HEK293 (cell line): ENCODE data around the gene MDM4.

Source experiments
- GLI2 ChIP-seq: fragments of 450-650 bp; formaldehyde crosslinking; IDR thresholded peaks from 2 replicates; pipeline ENCODE4; 2017; ENCODE audit warnings: missing biosample characterization, missing genetic modification characterization, low read depth, borderline replicate concordance
- IKZF3 ChIP-seq: fragments of 450-650 bp; IDR thresholded peaks from 2 replicates; pipeline ENCODE4 v1.5.0; 2018; ENCODE audit warnings: missing biosample characterization, mild to moderate bottlenecking, missing genetic modification characterization, moderate library complexity
- MYNN ChIP-seq: fragments of 450-650 bp; formaldehyde crosslinking; IDR thresholded peaks from 2 replicates; pipeline ENCODE4 v1.5.1; 2016; ENCODE audit warnings: missing biosample characterization, missing genetic modification characterization, borderline replicate concordance
- REST ChIP-seq: fragments of 450-650 bp; formaldehyde crosslinking; IDR thresholded peaks from 2 replicates; pipeline ENCODE4 v1.5.1; 2016; ENCODE audit warnings: missing biosample characterization, missing genetic modification characterization
- WT1 ChIP-seq: fragments of 450-650 bp; formaldehyde crosslinking; IDR thresholded peaks from 2 replicates; pipeline ENCODE4 v1.5.1; 2016; ENCODE audit warnings: missing biosample characterization, missing genetic modification characterization
- ZEB2 ChIP-seq: fragments of 450-650 bp; formaldehyde crosslinking; IDR thresholded peaks from 2 replicates; pipeline ENCODE4 v1.5.1; 2016; ENCODE audit warnings: missing biosample characterization, missing genetic modification characterization
- ZNF121 ChIP-seq: fragments of 450-650 bp; formaldehyde crosslinking; IDR thresholded peaks from 2 replicates; pipeline ENCODE4 v1.5.1; 2016; ENCODE audit warnings: missing biosample characterization, missing genetic modification characterization
- ZNF132 ChIP-seq: fragments of 450-650 bp; formaldehyde crosslinking; IDR thresholded peaks from 2 replicates; pipeline ENCODE4 v1.5.1; 2017; ENCODE audit warnings: missing biosample characterization, missing genetic modification characterization, borderline replicate concordance
- ZNF133 ChIP-seq: fragments of 450-650 bp; formaldehyde crosslinking; IDR thresholded peaks from 2 replicates; pipeline ENCODE4 v1.5.1; 2016; ENCODE audit warnings: missing biosample characterization, missing genetic modification characterization
- ZNF138 ChIP-seq: fragments of 450-650 bp; formaldehyde crosslinking; IDR thresholded peaks from 2 replicates; pipeline ENCODE4 v1.5.1; 2016; ENCODE audit warnings: missing biosample characterization, missing genetic modification characterization, borderline replicate concordance
- ZNF146 ChIP-seq: fragments of 450-650 bp; formaldehyde crosslinking; IDR thresholded peaks from 2 replicates; pipeline ENCODE4 v1.5.1; 2016; ENCODE audit warnings: missing biosample characterization, missing genetic modification characterization
- ZNF175 ChIP-seq: fragments of 450-650 bp; formaldehyde crosslinking; IDR thresholded peaks from 2 replicates; pipeline ENCODE4 v1.5.1; 2016; ENCODE audit warnings: missing biosample characterization, missing genetic modification characterization
- ZNF223 ChIP-seq: fragments of 450-650 bp; formaldehyde crosslinking; IDR thresholded peaks from 2 replicates; pipeline ENCODE4 v1.5.1; 2016; ENCODE audit warnings: missing biosample characterization, missing genetic modification characterization
- ZNF350 ChIP-seq: fragments of 450-650 bp; formaldehyde crosslinking; IDR thresholded peaks from 2 replicates; pipeline ENCODE4 v1.5.0; 2017; ENCODE audit warnings: missing biosample characterization, mild to moderate bottlenecking, missing genetic modification characterization
- ZNF423 ChIP-seq: fragments of 450-650 bp; formaldehyde crosslinking; IDR thresholded peaks from 2 replicates; pipeline ENCODE4 v1.5.1; 2016; ENCODE audit warnings: missing biosample characterization, missing genetic modification characterization
- ZNF449 ChIP-seq: fragments of 450-650 bp; formaldehyde crosslinking; IDR thresholded peaks from 2 replicates; pipeline ENCODE4 v1.5.1; 2017; ENCODE audit warnings: missing biosample characterization, mild to moderate bottlenecking, missing genetic modification characterization, moderate library complexity
- ZNF48 ChIP-seq: fragments of 450-650 bp; formaldehyde crosslinking; IDR thresholded peaks from 2 replicates; pipeline ENCODE4 v1.5.1; 2016; ENCODE audit warnings: missing biosample characterization, missing genetic modification characterization
- ZNF510 ChIP-seq: fragments of 450-650 bp; formaldehyde crosslinking; IDR thresholded peaks from 2 replicates; pipeline ENCODE4 v1.5.1; 2018; ENCODE audit warnings: mild to moderate bottlenecking, missing genetic modification characterization, missing biosample characterization; ENCODE audit not compliant: insufficient replicate concordance
- ZNF596 ChIP-seq: fragments of 450-650 bp; IDR thresholded peaks from 2 replicates; pipeline ENCODE4 v1.5.0; 2018; ENCODE audit warnings: missing biosample characterization, mild to moderate bottlenecking, missing genetic modification characterization, moderate library complexity
- ZNF664 ChIP-seq: fragments of 450-650 bp; formaldehyde crosslinking; IDR thresholded peaks from 2 replicates; pipeline ENCODE4 v1.5.1; 2016; ENCODE audit warnings: missing biosample characterization, missing genetic modification characterization
- ZNF791 ChIP-seq: fragments of 450-650 bp; formaldehyde crosslinking; IDR thresholded peaks from 2 replicates; pipeline ENCODE4 v1.5.1; 2016; ENCODE audit warnings: missing biosample characterization, missing genetic modification characterization
- ZSCAN23 ChIP-seq: fragments of 450-650 bp; formaldehyde crosslinking; IDR thresholded peaks from 2 replicates; pipeline ENCODE4 v1.5.1; 2016; ENCODE audit warnings: missing biosample characterization, missing genetic modification characterization
- TF ChIP-seq, protein P1 (sequence below): fragments of 450-650 bp; formaldehyde crosslinking; IDR thresholded peaks from 2 replicates; pipeline ENCODE4 v1.5.1; 2016; ENCODE audit warnings: missing biosample characterization, missing genetic modification characterization
- TF ChIP-seq, protein P2 (sequence below): fragments of 450-650 bp; IDR thresholded peaks from 2 replicates; pipeline ENCODE4 v1.5.1; 2018; ENCODE audit warnings: missing biosample characterization, missing genetic modification characterization
- TF ChIP-seq, protein P3 (sequence below): fragments of 450-650 bp; formaldehyde crosslinking; IDR thresholded peaks from 2 replicates; pipeline ENCODE4 v1.5.1; 2017; ENCODE audit warnings: missing biosample characterization, missing genetic modification characterization
- TF ChIP-seq, protein P4 (sequence below): fragments of 450-650 bp; formaldehyde crosslinking; optimal IDR thresholded peaks from 2 replicates; pipeline ENCODE3; 2016; ENCODE audit warnings: missing biosample characterization, mild to moderate bottlenecking, missing genetic modification characterization

The MDM4 gene

DNA sequence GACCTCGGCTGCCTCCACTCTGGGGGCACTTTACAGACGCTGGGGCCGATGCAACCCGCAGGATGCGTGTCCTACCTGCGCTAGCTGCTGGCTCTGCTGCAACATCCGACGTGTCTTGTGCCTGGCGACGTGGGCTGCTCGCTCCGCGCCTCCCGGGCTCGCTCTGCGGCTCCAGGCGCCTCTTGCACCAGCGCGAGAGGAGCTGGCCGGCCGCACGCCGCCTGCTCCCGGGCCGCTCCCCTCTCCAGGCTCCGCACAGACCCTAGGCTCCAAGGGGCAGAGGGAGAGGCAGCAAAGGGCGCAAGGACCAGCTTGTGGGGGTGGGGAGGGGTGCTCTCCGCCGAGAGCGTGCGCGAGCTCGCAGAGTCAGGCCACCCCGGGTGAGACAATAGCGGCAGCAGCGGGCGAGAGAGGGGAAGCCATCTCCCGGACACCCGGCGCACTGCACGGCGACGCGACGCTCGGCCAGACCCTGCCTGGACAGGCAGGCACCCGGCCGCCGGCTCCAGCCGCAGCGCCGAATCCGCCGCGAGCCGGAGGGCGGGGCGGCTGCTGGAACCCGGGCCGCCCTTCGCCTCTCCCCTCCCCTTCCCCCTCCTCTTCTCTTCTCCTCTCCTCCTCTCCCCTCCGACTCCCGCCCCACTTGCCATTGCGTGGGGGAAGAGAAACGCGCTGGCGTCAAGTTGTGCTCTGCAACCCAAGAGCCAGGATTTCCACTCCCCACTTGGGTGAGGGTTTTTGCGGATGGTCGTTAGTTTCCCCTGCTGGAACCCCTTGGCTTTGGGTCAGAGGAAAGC lies 21.7 kb upstream of the MDM4 start, which contains the start of gene PIK3C2B (continued):
- TF ChIP-seq, protein P1, sequence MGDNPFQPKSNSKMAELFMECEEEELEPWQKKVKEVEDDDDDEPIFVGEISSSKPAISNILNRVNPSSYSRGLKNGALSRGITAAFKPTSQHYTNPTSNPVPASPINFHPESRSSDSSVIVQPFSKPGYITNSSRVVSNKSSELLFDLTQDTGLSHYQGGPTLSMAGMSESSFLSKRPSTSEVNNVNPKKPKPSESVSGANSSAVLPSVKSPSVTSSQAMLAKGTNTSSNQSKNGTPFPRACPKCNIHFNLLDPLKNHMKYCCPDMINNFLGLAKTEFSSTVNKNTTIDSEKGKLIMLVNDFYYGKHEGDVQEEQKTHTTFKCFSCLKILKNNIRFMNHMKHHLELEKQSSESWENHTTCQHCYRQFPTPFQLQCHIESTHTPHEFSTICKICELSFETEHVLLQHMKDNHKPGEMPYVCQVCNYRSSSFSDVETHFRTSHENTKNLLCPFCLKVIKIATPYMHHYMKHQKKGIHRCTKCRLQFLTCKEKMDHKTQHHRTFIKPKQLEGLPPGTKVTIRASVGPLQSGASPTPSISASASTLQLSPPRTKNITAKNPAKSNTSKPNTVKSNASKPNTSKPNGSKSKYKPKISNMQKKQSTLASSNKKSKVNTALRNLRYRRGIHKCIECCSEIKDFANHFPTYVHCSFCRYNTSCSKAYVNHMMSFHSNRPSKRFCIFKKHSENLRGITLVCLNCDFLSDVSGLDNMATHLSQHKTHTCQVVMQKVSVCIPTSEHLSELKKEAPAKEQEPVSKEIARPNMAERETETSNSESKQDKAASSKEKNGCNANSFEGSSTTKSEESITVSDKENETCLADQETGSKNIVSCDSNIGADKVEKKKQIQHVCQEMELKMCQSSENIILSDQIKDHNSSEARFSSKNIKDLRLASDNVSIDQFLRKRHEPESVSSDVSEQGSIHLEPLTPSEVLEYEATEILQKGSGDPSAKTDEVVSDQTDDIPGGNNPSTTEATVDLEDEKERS (tag by site-specific recombination), result no peak
- TF ChIP-seq ZEB2 (no peak), ZSCAN23 (no peak), ZNF223 (tag by site-specific recombination) (no peak), ZNF510 (no peak), ZNF48 (no peak), MYNN (tag by site-specific recombination) (no peak), IKZF3 (tag by site-specific recombination) (peak; percentile 69), ZNF138 (tag by site-specific recombination) (no peak), ZNF423 (tag by site-specific recombination) (no peak), GLI2 (tag by site-specific recombination) (no peak), ZNF664 (no peak), ZNF596 (tag by site-specific recombination) (no peak), ZNF791 (tag by site-specific recombination) (no peak), ZNF146 (tag by site-specific recombination) (no peak), ZNF132 (tag by site-specific recombination) (no peak), REST (tag by site-specific recombination) (no peak), ZNF133 (peak; percentile 20; the same call in 1 of the 2 replicates), WT1 (tag by site-specific recombination) (peak; percentile 62), ZNF449 (peak; percentile 91), ZNF350 (tag by site-specific recombination) (no peak), ZNF121 (tag by site-specific recombination) (no peak), ZNF175 (tag by site-specific recombination) (no peak)
- TF ChIP-seq, protein P2, sequence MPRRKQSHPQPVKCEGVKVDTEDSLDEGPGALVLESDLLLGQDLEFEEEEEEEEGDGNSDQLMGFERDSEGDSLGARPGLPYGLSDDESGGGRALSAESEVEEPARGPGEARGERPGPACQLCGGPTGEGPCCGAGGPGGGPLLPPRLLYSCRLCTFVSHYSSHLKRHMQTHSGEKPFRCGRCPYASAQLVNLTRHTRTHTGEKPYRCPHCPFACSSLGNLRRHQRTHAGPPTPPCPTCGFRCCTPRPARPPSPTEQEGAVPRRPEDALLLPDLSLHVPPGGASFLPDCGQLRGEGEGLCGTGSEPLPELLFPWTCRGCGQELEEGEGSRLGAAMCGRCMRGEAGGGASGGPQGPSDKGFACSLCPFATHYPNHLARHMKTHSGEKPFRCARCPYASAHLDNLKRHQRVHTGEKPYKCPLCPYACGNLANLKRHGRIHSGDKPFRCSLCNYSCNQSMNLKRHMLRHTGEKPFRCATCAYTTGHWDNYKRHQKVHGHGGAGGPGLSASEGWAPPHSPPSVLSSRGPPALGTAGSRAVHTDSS (tag by site-specific recombination), result peak; percentile 54; the same call in 1 of the 2 replicates
- TF ChIP-seq, protein P3, sequence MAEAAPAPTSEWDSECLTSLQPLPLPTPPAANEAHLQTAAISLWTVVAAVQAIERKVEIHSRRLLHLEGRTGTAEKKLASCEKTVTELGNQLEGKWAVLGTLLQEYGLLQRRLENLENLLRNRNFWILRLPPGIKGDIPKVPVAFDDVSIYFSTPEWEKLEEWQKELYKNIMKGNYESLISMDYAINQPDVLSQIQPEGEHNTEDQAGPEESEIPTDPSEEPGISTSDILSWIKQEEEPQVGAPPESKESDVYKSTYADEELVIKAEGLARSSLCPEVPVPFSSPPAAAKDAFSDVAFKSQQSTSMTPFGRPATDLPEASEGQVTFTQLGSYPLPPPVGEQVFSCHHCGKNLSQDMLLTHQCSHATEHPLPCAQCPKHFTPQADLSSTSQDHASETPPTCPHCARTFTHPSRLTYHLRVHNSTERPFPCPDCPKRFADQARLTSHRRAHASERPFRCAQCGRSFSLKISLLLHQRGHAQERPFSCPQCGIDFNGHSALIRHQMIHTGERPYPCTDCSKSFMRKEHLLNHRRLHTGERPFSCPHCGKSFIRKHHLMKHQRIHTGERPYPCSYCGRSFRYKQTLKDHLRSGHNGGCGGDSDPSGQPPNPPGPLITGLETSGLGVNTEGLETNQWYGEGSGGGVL, result peak; percentile 100
- TF ChIP-seq, protein P4, sequence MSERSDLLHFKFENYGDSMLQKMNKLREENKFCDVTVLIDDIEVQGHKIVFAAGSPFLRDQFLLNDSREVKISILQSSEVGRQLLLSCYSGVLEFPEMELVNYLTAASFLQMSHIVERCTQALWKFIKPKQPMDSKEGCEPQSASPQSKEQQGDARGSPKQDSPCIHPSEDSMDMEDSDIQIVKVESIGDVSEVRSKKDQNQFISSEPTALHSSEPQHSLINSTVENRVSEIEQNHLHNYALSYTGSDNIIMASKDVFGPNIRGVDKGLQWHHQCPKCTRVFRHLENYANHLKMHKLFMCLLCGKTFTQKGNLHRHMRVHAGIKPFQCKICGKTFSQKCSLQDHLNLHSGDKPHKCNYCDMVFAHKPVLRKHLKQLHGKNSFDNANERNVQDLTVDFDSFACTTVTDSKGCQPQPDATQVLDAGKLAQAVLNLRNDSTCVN (tag by site-specific recombination), result peak; percentile 97
